Natural killer cell treated with Interleukin-12 subunit alpha and Interleukin-12 subunit beta and Interleukin-15 and Interleukin-18, amount 100 ng/mL, for 72 hours (primary cell): Measurements from ENCODE around the gene HLA-DQA2. TPM values are rescaled to one million over a fixed set of nuclear protein-coding genes. Genes with fewer than 3 reads are reported as not detected.
"Not testable (repeated sequence)": the region's sequence is repeated elsewhere in the genome, so short reads cannot be mapped to it uniquely, and the experiment has no call there.

Experiments
- ATAC-seq, 2 donors: fragments of 150-1000 bp; cut with Tn5 transposase in 1 of 2; sonication (Bioruptor Pico), chemical (Tn5 transposase) in 1 of 2; 2 replicates each; pipeline ENCODE4 v1.10.0; 2021
- DNase-seq: peaks from one replicate; pipeline ENCODE4 v3.0.0; 2022; ENCODE audit warnings: low spot score
- H3K27ac Mint-ChIP-seq, 2 donors: 1 replicate in 1 of 2; 2 replicates in 1 of 2; pipeline ENCODE4 v1.8.0; 2022; ENCODE audit warnings: mixed read lengths in 2 of 2, mild to moderate bottlenecking in 1 of 2, moderate library complexity in 1 of 2
- H3K27me3 Mint-ChIP-seq, 2 donors: 1 replicate in 1 of 2; 2 replicates in 1 of 2; pipeline ENCODE4 v1.8.0; 2022; ENCODE audit warnings: mixed read lengths in 2 of 2
- H3K36me3 Mint-ChIP-seq: one replicate; pipeline ENCODE4 v1.8.0; 2022; ENCODE audit warnings: mixed read lengths
- H3K4me1 Mint-ChIP-seq, 2 donors: 1 replicate in 1 of 2; 2 replicates in 1 of 2; pipeline ENCODE4 v1.8.0; 2022; ENCODE audit warnings: low read depth in 2 of 2, mixed read lengths in 2 of 2, mild to moderate bottlenecking in 1 of 2
- H3K4me3 Mint-ChIP-seq: one replicate; pipeline ENCODE4 v1.8.0; 2022; ENCODE audit warnings: mixed read lengths
- H3K9me3 Mint-ChIP-seq: 2 replicates; pipeline ENCODE4 v1.8.0; 2022; ENCODE audit warnings: mixed read lengths
- total RNA-seq, 2 donors: library from RNA; stranded (reverse); gene quantifications; one replicate each; pipeline ENCODE4 v1.2.3, GENCODE V29; 2022

HLA-DQA2 gene
- total RNA-seq, 2 donors from 2014 or later: 1.2 to 10.9 TPM

DNA sequence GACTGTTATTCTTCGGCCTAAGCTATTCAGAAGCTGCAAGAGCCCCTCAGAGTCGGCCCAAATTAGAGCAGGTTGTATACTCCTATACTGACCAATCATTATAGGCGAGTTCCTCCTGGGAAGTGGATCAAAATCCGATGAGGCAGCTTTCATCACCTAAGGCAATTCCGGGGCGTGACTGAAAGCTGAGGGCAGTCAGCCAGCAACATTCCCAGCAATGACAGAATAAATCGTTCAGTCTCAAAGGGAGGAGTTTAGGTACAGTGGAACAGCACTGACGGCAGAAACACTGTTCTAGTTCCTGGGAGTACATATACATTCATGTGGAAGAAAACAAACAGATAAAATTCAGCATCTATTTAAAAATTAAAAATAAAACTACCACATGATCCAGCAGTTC is 11.4 kb downstream of the HLA-DQA2 start:
- Mint-ChIP-seq H3K9me3 (no peaks in the 10 kb centered on the region), H3K27me3 (peaks cover 39 to 53% of the 10 kb centered on the region in 2 donors), H3K36me3 (no peaks in the 10 kb centered on the region), H3K4me3 (no peak overlapping the region), H3K4me1 (no peaks in the 10 kb centered on the region), H3K27ac (no peak overlapping the region)
- ATAC-seq: no peak
- DNase-seq: no peak

- H3K27ac Mint-ChIP-seq: no peak overlapping the region
- H3K27me3 Mint-ChIP-seq: peaks cover 15 to 40% of the 10 kb centered on the region in 2 donors
- no peak overlapping the region for H3K4me3 Mint-ChIP-seq
- no peaks in the 10 kb centered on the region for H3K9me3 Mint-ChIP-seq
- no peaks in the 10 kb centered on the region for H3K4me1 Mint-ChIP-seq
- DNase-seq (no peak), ATAC-seq (no peak)
- H3K36me3 Mint-ChIP-seq: no peaks in the 10 kb centered on the region
Observed at GRCh38 chr6:32759669-32760068, 18.5 kb downstream of the HLA-DQA2 start.

- Mint-ChIP-seq H3K9me3 (no peaks in the 10 kb centered on the region), H3K4me3 (peak overlapping the region; percentile 44), H3K27ac (no peak overlapping the region), H3K27me3 (peaks cover 11 to 35% of the 10 kb centered on the region in 2 donors), H3K4me1 (no peaks in the 10 kb centered on the region), H3K36me3 (no peaks in the 10 kb centered on the region)
- peak in 1 of 2 donors; percentile 71 for ATAC-seq
- DNase-seq: no peak
Observed at GRCh38 chr6:32761072-32761471, 19.9 kb downstream of the HLA-DQA2 start.

DNA sequence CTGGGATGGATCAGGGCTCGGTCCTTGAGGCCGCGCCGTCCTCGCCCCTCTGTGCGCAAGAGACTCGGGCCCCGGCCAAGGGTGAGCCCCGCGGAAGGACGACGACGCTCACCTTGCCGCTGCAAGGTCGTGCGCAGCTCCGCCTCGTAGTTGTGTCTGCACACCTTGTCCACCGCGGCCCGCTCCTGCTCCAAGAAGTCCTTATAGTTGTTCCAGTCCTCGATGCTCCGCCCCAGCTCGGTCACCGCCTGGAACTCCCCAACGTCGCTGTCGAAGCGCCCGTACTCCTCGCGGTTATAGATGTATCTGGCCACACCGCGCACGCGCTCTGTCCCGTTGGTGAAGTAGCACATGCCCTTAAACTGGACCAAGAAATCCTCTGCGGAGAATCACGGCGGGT is 20.4 kb downstream of the HLA-DQA2 start:
- no peaks in the 10 kb centered on the region for H3K9me3 Mint-ChIP-seq
- H3K4me1 Mint-ChIP-seq: no peaks in the 10 kb centered on the region
- H3K4me3 Mint-ChIP-seq: peak overlapping the region; percentile 41
- H3K27me3 Mint-ChIP-seq: peaks cover 16 to 33% of the 10 kb centered on the region in 2 donors
- DNase-seq (no peak), ATAC-seq (no peak)
- no peak overlapping the region for H3K27ac Mint-ChIP-seq
- no peaks in the 10 kb centered on the region for H3K36me3 Mint-ChIP-seq

- H3K4me3 Mint-ChIP-seq: peak within 1 kb of the TSS; percentile 25
- ATAC-seq: no peak
- no peak within 1 kb of the TSS for H3K27ac Mint-ChIP-seq
- no peaks in the 10 kb centered on the region for H3K4me1 Mint-ChIP-seq
- H3K27me3 Mint-ChIP-seq: peaks cover 33 to 37% of the 10 kb centered on the region in 2 donors
- DNase-seq: no peak
- H3K36me3 Mint-ChIP-seq: no peaks in the 10 kb centered on the region
- H3K9me3 Mint-ChIP-seq: no peaks in the 10 kb centered on the region
Observed at GRCh38 chr6:32763421-32763820, 22.2 kb downstream of the HLA-DQA2 start, which contains the start of gene HLA-DQB2. HLA-DQB2 (minus strand) TSS chr6:32763532; CDS start chr6:32763470, 62 bp downstream.

GRCh38 chr6:32764048-32764447 is 22.9 kb downstream of the HLA-DQA2 start:
- Mint-ChIP-seq H3K4me1 (no peaks in the 10 kb centered on the region), H3K9me3 (no peaks in the 10 kb centered on the region), H3K27me3 (peaks cover 36% of the 10 kb centered on the region in 2 donors), H3K36me3 (no peaks in the 10 kb centered on the region), H3K4me3 (no peak overlapping the region), H3K27ac (no peak overlapping the region)
- ATAC-seq (no peak), DNase-seq (no peak)

- H3K27me3 Mint-ChIP-seq: peaks cover 42 to 53% of the 10 kb centered on the region in 2 donors
- no peaks in the 10 kb centered on the region for H3K4me1 Mint-ChIP-seq
- no peaks in the 10 kb centered on the region for H3K9me3 Mint-ChIP-seq
Observed at GRCh38 chr6:32772656-32773055, 31.5 kb downstream of the HLA-DQA2 start.

DNA sequence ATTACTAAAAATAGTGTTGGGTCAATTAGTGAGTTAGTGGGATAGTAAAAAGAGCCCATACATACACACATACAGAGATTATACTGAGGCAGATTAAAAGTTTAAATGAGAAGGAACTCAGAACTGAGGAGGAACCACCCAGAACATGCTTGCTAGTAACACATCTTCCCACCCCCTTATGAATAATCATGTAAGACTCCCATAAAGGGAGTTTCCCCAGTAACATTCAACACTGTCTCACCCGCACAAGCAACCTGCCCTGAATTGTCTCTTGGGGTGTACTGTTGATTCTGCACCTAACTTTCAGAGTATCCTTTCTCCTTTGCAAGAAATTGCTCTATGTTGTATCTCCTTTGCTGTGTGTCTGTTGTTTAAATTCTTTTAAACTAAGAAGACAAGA is 33.2 kb downstream of the HLA-DQA2 start:
- Mint-ChIP-seq H3K4me3 (no peak overlapping the region), H3K27me3 (peaks cover 36 to 42% of the 10 kb centered on the region in 2 donors), H3K9me3 (no peaks in the 10 kb centered on the region), H3K4me1 (no peaks in the 10 kb centered on the region), H3K27ac (no peak overlapping the region), H3K36me3 (no peaks in the 10 kb centered on the region)
- DNase-seq (no peak), ATAC-seq (no peak)

More at GRCh38 chr6:32772656-32773055, 31.5 kb downstream of the HLA-DQA2 start:
- Mint-ChIP-seq H3K27ac (no peak overlapping the region), H3K4me3 (no peak overlapping the region), H3K36me3 (no peaks in the 10 kb centered on the region)
- DNase-seq: no peak
- ATAC-seq: no peak

- DNase-seq (no peak), ATAC-seq (no peak)
- Mint-ChIP-seq H3K27me3 (peaks cover 35 to 41% of the 10 kb centered on the region in 2 donors), H3K4me1 (no peaks in the 10 kb centered on the region), H3K27ac (no peak overlapping the region), H3K36me3 (no peaks in the 10 kb centered on the region), H3K9me3 (no peaks in the 10 kb centered on the region), H3K4me3 (no peak overlapping the region)
Observed at GRCh38 chr6:32775071-32775470, 33.9 kb downstream of the HLA-DQA2 start.

GRCh38 chr6:32779036-32779435 is 37.8 kb downstream of the HLA-DQA2 start:
- H3K4me3 Mint-ChIP-seq: no peak overlapping the region
- no peaks in the 10 kb centered on the region for H3K36me3 Mint-ChIP-seq
- no peaks in the 10 kb centered on the region for H3K4me1 Mint-ChIP-seq
- H3K9me3 Mint-ChIP-seq: no peaks in the 10 kb centered on the region
- H3K27me3 Mint-ChIP-seq: peaks cover 28 to 31% of the 10 kb centered on the region in 2 donors
- no peak overlapping the region for H3K27ac Mint-ChIP-seq
- DNase-seq (no peak), ATAC-seq (no peak)

DNA sequence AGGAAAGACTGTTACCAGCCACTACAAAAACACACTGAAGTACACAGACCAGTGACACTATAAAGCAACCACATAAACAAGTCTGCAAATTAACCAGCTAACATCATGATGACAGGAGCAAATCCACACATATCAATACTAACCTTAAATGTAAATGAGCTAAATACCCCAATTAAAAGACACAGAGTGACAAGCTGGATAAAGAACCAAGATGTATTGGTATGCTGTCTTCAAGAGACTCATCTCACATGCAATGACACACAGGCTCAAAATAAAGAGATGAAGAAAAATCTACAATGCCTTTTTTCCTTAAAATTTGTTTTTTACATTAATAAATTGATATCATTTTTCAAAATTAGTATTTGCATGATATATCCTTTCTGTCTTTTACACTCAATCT is 41.7 kb downstream of the HLA-DQA2 start:
- H3K4me1 Mint-ChIP-seq, H3K9me3 Mint-ChIP-seq, ATAC-seq, H3K4me3 Mint-ChIP-seq, DNase-seq, H3K36me3 Mint-ChIP-seq, H3K27ac Mint-ChIP-seq: not testable (repeated sequence)
- H3K27me3 Mint-ChIP-seq: peaks cover 27 to 39% of the 10 kb centered on the region in 2 donors

- DNase-seq (no peak), ATAC-seq (peak; percentile 58 to 67)
- Mint-ChIP-seq H3K4me3 (no peak overlapping the region), H3K27ac (no peak overlapping the region), H3K4me1 (no peaks in the 10 kb centered on the region), H3K9me3 (no peaks in the 10 kb centered on the region), H3K36me3 (no peaks in the 10 kb centered on the region), H3K27me3 (peaks cover 25 to 41% of the 10 kb centered on the region in 2 donors)
Observed at GRCh38 chr6:32785781-32786533, 44.8 kb downstream of the HLA-DQA2 start.

- H3K9me3 Mint-ChIP-seq: no peaks in the 10 kb centered on the region
- ATAC-seq: no peak
- H3K27ac Mint-ChIP-seq: no peak overlapping the region
- no peak overlapping the region for H3K4me3 Mint-ChIP-seq
- peaks cover 5 to 11% of the 10 kb centered on the region in 2 donors for H3K4me1 Mint-ChIP-seq
- H3K27me3 Mint-ChIP-seq: peaks cover 46 to 54% of the 10 kb centered on the region in 2 donors
- DNase-seq: no peak
- H3K36me3 Mint-ChIP-seq: no peaks in the 10 kb centered on the region
Observed at GRCh38 chr6:32790306-32790705, 49.1 kb downstream of the HLA-DQA2 start.

DNA sequence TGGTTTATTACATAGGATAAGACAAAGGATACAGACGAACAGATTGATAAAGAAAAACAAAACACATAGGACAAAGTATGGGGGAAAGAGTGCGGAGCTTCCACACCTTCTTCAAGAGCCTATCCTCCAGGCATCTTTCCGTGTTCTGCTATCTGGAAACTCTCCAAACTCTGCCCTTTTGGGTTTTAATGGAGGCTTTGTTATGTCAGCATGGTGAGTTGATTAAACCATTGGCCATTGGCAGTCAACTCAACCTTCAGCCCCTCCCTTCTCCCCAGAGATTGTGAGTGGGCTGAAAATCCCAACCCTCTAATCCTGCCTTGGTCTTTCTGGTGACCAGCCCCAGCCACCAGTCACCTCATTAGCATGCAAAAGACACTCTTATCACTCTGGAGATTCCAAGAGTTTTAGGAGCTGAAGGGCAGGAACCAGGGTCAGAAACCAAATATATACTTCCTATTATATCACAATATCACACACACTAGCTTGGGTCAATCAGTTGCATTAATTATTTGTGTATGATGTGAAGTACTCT is 51.8 kb downstream of the HLA-DQA2 start:
- ATAC-seq (no peak), DNase-seq (no peak)
- Mint-ChIP-seq H3K4me1 (peaks cover 17 to 24% of the 10 kb centered on the region in 2 donors), H3K36me3 (no peaks in the 10 kb centered on the region), H3K27ac (no peak overlapping the region), H3K9me3 (no peaks in the 10 kb centered on the region), H3K4me3 (no peak overlapping the region), H3K27me3 (peaks cover 40 to 43% of the 10 kb centered on the region in 2 donors)
